GM19328 (cell line): ENCODE measurements around the gene TVP23A.
"Not testable (repeated sequence)": the region's sequence is repeated elsewhere in the genome, so short reads cannot be mapped to it uniquely, and the experiment has no call there.

Experiments used
- ATAC-seq: cut with Tn5 transposase; IDR thresholded peaks from one replicate; pipeline ENCODE4 v1.9.1; 2021; ENCODE audit warnings: mild to moderate bottlenecking, moderate library complexity; ENCODE audit not compliant: unreplicated experiment

The TVP23A gene

GRCh38 chr16:10806698-10807097, 11.9 kb downstream of the TVP23A start:
- ATAC-seq: no peak

GRCh38 chr16:10805334-10805733, 13.3 kb downstream of the TVP23A start:
- ATAC-seq: no peak

- no peak for ATAC-seq
Measured at GRCh38 chr16:10799736-10800135, 18.9 kb downstream of the TVP23A start.

GRCh38 chr16:10791048-10791447, 27.5 kb downstream of the TVP23A start:
- ATAC-seq: peak; percentile 49

- not testable (repeated sequence) for ATAC-seq
Measured at GRCh38 chr16:10788630-10789029, 30.0 kb downstream of the TVP23A start.

- ATAC-seq: no peak
Measured at GRCh38 chr16:10787304-10787703, 31.3 kb downstream of the TVP23A start.

- ATAC-seq: no peak
Measured at GRCh38 chr16:10782628-10783027, 36.0 kb downstream of the TVP23A start.

- ATAC-seq: no peak
Measured at GRCh38 chr16:10780628-10781027, 38.0 kb downstream of the TVP23A start.

GRCh38 chr16:10779908-10780307, 38.7 kb downstream of the TVP23A start:
- not testable (repeated sequence) for ATAC-seq

GRCh38 chr16:10777356-10777755, 41.2 kb downstream of the TVP23A start:
- no peak for ATAC-seq

GRCh38 chr16:10776923-10777322, 41.7 kb downstream of the TVP23A start:
- ATAC-seq: not testable (repeated sequence)

- peak; percentile 62 for ATAC-seq
Measured at GRCh38 chr16:10776280-10776679, 42.3 kb downstream of the TVP23A start.

- ATAC-seq: no peak
Measured at GRCh38 chr16:10770907-10771306, 47.7 kb downstream of the TVP23A start.

- ATAC-seq: no peak
Measured at GRCh38 chr16:10769381-10769780, 49.2 kb downstream of the TVP23A start.

GRCh38 chr16:10767127-10767526, 51.5 kb downstream of the TVP23A start:
- ATAC-seq: no peak

- ATAC-seq: no peak
Measured at GRCh38 chr16:10765772-10766171, 52.8 kb downstream of the TVP23A start.

- ATAC-seq: no peak
Measured at GRCh38 chr16:10763456-10763855, 55.1 kb downstream of the TVP23A start.

- ATAC-seq: no peak
Measured at GRCh38 chr16:10762336-10763016, 56.1 kb downstream of the TVP23A start.

- ATAC-seq: no peak
Measured at GRCh38 chr16:10761373-10761772, 57.2 kb downstream of the TVP23A start.

- ATAC-seq: no peak
Measured at GRCh38 chr16:10760858-10761257, 57.7 kb downstream of the TVP23A start.

GRCh38 chr16:10756574-10756973, 62.0 kb downstream of the TVP23A start:
- no peak for ATAC-seq

GRCh38 chr16:10754941-10755340, 63.7 kb downstream of the TVP23A start:
- no peak for ATAC-seq

GRCh38 chr16:10753670-10754069, 64.9 kb downstream of the TVP23A start:
- no peak for ATAC-seq
